HG03280 (cell line): ENCODE data around the gene ZC4H2.
"Not testable (repeated sequence)": the region's sequence is repeated elsewhere in the genome, so short reads cannot be mapped to it uniquely, and the experiment has no call there.

ENCODE experiments used
- ATAC-seq: cut with Tn5 transposase; IDR thresholded peaks from one replicate; pipeline ENCODE4 v1.9.1; 2021; ENCODE audit warnings: mild to moderate bottlenecking, moderate library complexity; ENCODE audit not compliant: unreplicated experiment

Gene ZC4H2, protein sequence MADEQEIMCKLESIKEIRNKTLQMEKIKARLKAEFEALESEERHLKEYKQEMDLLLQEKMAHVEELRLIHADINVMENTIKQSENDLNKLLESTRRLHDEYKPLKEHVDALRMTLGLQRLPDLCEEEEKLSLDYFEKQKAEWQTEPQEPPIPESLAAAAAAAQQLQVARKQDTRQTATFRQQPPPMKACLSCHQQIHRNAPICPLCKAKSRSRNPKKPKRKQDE

DNA sequence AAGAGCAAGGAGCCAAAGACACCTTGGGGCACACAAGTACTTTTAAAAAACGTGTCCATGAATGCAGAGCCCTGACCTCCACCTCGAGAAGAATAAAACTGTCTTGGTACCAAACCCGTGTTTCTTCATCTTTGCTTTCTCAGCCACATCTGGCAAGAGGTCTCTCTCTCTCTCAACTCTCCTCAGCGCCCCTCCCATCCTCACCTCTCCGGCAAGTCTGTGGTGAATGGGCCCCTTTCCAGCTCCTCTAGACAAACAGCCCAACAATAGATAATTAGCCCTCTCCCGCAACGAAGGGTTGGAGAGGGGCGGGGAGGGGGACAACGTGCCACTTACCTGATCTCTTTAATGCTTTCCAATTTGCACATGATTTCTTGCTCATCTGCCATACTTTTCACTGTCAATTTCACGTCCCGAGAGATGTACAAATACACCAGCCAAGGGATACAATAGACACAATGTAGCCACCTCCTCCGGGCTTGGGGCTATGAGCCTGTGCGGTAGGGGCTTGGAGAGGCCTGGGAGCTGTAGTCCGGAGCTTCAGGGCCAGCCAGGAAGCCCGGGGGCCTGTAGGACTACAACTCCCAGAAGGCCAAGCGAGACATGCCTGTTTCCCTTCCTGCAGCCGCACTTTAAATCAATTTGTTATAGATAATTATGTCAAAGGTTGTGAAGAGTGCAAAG is at the start of gene ZC4H2:
ZC4H2 (minus strand) TSS at position 462 of the 684 bp plus-strand sequence; CDS start at position 389, 73 bp downstream.
- ATAC-seq = peak; percentile 100

DNA sequence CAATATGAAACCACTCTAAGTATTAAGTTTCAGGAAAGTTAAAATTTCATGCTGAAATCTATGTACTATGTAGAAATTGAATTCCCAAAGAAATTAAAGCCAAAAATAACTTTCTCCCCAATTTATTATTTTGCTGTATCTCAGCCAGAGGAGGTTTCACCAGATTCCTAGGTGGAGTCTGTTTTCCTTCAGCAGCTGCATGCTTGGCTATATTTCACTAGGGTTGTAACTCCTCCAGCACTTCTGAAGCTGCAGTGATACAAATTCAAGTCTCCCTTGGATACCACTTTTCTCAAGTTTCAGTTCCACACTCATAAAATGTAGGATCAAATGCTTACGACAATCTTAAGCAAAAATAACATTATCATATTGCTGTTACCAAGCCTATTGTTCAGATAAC is 41.2 kb upstream of the ZC4H2 start:
- no peak for ATAC-seq

DNA sequence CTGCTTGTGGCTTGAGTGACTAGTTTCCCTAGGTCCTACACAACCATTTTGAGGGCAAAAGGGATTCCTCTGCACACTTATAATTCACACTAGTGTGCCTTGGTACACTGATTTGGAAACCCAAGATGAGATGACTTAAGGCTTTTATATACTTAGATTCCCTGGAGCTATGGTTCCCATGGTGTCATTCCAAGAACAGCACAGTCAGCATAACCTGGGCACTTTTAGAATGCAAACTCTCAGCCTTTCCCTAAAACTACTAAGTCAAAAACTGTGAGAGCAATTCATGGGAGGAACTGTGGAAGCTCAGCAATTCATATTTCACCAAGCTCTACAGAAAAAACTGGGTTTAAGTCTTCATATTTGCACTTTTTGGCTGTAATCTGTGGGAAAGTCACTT is 38.0 kb upstream of the ZC4H2 start:
- no peak for ATAC-seq

DNA sequence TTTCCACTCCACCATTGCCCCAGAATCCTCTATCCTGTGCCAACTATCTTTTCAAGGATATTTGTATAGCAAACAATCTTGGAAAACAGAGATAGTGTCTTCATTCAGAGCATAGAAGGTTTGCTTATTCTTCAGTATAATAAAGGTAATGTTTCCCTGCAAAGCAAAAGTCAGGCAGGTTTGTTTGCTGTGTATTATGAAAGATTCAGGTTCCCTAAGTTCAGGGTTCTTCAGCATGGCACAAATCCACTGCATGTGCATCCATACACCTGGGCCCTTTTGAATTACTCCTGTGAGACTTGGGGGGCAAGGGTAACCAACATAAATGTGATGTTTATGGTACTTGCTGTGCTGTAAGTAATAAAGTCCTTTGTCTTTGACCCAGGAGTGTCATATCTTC is 33.2 kb upstream of the ZC4H2 start:
- ATAC-seq = no peak

DNA sequence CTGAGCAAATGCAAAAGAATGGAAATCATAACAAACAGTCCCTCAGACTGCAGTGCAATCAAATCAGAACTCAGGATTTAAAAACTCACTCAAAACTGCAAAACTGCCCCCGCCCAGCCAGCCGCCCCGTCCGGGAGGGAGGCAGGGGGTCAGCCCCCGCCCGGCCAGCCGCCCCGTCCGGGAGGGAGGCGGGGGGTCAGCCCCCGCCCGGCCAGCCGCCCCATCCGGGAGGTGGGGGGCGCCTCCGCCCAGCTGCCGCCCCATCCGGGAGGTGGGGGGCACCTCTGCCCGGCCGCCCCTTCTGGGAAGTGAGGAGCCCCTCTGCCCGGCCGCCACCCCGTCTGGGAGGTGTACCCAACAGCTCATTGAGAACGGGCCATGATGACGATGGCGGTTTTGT is 26.0 kb upstream of the ZC4H2 start:
- not testable (repeated sequence) for ATAC-seq

DNA sequence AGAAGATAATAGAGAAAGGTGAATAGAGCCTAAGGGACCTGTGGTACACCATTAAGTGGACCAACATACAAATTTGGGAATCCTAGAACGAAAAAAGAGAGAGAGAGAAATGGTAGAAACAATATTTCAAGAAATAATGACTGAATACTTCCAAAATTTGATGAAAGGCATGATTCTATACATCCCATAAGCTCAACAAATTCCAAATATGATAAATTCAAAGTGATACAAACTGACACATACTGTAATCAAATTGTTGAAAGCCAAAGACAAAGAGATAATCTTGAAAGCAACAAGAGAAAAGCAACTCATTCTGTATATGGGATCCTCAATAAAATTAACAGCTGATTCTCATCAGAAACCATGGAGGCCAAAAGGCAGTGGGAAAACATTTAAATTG is 20.6 kb upstream of the ZC4H2 start:
- no peak for ATAC-seq

DNA sequence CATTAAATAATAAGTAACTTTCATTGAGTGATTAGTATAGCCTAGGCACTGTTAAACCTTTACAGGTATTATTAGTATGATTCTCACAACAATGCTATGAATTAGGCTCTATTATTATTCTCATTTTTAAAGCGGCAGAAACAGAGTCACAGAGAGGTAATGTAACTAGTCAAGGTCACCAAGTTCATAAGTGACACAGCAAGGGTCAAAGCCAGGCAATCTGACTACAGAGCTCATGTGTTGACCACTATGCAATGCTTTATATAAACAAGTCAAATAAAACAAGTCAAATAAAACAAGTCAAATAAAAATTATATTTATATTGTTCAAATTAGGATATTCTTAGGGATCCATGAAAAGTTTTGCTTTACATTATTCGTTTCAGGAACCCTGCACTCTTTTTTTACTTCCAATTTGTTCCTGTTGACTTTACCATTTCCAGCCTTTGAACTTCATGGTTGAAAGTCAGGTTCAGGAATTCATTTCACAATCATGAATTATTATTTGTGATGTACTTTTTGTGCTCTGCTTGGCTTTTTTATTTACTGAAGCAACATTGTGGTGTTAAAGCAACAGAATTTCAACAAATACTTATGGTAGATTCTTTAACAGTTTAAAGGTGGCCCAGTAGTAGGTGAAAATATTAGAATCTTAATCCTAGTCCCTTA is 18.0 kb upstream of the ZC4H2 start:
- ATAC-seq = no peak

DNA sequence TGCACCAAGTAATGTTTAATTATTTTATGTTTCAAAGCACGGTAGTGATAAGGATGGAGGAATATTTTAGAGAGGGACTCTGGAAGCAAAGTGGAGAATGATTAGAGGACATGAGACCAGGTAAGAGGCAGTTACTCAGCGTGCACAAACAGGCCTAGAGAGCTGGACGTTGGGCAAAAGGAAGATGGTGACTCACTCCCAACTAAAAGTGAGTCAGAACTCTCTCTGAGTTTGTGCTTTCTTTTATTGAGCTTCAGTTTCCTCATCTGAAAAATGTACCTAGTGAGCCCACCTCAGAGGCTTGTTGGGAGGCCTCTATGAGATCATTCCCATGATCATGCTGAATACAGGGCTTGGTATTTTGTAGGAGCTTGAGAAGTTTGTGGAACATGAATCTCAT is 1.6 kb upstream of the ZC4H2 start:
- ATAC-seq = no peak

DNA sequence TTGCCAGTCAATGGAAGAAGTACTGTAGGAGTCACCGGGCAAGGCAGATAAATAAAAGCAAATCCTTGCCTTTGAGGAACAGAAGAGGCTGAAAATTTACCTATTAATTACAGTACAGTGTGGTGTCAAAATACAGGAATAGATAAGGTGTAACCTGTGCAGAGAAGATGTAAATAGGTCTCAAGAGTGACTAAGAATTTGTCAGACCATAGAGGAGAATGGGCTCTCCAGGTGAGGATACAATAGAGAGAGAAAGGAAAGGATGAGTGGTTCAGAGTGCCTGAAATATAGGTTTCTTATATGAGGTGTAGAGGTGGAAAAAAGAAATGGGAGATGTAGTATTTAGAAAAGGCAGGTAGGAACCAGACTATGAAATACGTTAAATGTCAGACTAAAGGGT is 801 bp upstream of the ZC4H2 start:
- ATAC-seq = no peak

DNA sequence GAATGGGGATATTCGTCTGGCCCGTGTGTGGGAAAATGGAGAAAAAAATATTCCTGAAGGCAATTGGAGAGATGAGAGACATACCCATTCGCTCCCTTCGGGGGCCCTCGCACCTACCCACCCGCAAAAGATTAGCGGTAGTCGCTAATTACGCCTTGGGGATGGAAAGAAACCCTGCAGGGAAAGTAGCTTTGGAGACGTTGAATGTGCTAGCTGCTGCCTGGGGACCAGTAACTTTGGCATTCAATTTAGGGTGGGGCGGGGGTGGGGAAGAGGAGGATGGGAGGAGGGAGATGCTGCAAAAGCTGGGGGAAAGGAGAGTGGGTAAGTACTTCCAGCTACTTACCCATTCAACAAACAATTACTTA is 407 bp upstream of the ZC4H2 start:
- ATAC-seq = peak; percentile 20

DNA sequence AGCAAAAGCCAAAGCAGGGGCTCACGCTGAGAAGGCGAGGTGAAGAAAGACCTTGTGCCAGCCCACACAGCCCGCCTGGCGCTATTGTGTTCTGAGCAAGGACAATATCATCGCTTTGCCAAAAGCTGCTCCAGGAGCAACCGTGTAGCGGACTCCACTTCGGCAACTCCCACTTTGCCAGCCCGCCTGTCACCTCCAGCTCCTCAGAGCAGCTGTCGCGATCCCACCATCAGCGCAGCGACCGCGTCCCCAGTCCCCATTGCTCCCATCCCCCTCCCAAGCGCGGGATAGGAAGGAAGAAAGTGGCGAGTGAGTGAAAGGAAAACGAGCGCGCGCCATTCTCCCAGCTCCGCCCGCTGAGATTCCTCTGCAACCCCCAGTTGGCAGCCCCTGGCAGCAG is 759 bp downstream of the ZC4H2 start:
- ATAC-seq = peak; percentile 22

DNA sequence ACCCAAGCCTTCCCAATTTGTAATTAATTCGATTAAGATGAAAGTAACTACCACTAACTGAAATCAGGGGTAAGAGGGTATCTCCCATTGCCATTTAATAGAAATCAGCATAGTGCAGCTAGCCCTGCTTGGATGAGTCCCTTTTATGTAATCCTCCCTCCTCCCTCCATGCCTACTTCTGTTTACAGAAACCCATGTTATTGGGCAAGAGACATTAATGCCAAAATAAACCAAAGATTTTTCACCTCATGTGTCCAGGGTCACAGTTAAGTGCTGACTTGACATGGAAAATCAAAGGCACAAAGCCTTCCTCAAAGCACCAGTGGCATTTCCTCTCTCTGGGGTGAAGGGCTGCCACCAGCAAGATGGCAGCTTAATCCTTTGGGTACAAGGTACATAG is 50.8 kb downstream of the ZC4H2 start:
- ATAC-seq = no peak

DNA sequence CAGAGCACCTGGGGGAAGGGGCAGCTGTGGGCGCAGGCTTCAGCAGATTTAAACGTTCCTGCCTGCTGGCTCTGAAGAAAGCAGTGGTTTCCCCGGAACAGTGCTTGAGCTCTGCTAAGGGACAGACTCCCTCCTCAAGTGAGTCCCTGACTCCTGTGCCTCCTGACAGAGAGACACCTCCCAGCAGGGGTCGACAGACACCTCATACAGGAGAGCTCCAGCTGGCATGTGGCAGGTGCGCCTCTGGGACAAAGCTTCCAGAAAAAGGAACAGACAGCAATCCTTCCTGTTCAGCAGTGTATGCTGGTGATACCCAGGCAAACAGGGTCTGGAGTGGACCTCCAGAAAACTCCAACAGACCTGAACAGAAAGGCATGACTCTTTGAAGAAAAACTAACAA is 68.1 kb downstream of the ZC4H2 start:
- ATAC-seq = no peak

DNA sequence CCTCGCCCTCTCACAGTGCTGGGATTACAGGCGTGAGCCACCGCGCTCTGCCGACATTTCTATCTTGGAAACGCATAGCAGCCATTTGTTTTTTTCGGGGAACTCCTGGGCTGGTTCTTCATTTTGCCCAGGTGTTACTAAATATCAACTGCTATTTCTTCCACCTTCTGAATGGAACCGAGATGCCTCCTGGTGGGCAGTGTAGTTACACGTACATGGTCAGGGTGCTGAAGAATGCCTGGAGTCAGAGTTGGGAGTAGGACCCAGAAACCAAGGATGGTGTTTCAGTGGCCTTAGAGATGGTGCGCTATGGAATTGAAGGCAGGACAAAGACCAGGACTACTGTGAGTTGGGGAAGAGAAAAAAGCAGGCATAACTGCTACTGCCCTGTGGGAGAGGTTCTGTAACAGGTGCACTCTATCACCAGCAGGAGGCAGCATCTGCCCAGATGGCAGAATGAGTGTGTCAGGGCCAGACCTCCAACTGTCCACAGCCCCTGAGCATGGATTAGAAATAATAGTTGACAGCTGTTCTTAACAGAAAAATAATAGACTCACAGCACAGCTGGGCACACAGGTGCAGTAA is 81.7 kb downstream of the ZC4H2 start:
- ATAC-seq = peak; percentile 69

DNA sequence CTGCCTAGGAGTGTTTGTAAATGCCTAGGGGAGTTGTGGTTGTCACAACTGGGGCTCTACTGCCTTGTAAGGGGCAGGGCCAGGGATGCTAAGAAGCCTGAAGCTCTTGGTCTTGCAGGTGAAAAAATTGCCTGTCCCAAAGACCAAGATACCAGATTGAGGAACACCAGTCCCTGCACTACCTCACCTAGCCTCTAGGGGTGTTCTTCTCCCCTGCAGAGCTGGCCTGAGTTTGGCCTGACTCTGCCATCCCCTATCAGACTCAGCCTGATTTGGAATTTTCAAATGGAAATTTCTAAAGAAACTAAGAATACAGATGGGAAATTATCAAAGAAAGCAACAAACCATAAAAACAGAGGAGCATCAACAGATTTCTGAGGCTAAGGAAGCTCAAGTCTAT is 90.4 kb downstream of the ZC4H2 start:
- no peak for ATAC-seq

DNA sequence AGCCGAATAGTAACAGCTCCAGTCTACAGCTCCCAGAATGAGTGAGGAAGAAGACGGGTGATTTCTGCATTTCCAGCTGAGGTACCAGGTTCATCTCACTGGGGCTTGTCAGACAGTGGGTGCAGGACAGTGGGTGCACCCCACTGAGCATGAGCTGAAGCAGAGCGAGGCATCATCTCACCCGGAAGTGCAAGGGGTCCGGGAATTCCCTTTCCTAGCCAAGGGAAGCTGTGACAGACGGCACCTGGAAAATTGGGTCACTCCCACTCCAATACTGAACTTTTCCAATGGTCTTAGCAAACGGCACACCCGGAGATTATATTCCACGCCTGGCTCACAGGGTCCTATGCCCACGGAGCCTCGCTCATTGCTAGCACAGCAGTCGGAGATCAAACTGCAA is 97.5 kb downstream of the ZC4H2 start:
- not testable (repeated sequence) for ATAC-seq

DNA sequence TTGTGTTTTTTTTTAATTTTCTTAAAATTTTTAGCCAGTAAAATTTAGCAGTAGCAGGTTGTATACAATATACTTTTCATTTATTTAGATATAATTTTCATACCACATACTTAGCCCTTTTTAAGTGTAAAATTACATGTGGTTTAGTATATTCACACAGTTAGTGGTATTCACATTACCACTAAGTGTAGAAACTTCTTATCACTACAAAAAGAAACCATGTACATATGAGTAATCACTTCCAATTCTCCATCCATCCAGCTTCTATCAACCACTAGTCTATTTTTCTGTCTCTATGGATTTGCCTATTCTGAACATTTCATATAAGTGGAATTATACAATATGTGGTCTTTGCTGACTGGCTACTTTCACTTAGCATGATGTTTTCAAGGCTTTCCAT is 109.0 kb downstream of the ZC4H2 start:
- ATAC-seq = no peak
